ENCODE results near the gene ZFR2.
"Not testable (repeated sequence)": the region's sequence is repeated elsewhere in the genome, so short reads cannot be mapped to it uniquely, and the experiment has no call there.

ZFR2 gene

GRCh38 chr19:3834349-3835054 lies 34.3 kb downstream of the ZFR2 start:
- DNase-seq: no peak

- no peak for DNase-seq
Observed at GRCh38 chr19:3833578-3834348, 35.1 kb downstream of the ZFR2 start.

GRCh38 chr19:3832001-3832400 lies 36.8 kb downstream of the ZFR2 start:
- DNase-seq: no peak

GRCh38 chr19:3831601-3832000 lies 37.2 kb downstream of the ZFR2 start:
- DNase-seq: no peak

- no peak for DNase-seq
Observed at GRCh38 chr19:3830621-3831589, 37.9 kb downstream of the ZFR2 start.

GRCh38 chr19:3827306-3827705 lies 41.5 kb downstream of the ZFR2 start:
- no peak for DNase-seq

- DNase-seq: no peak
Observed at GRCh38 chr19:3826163-3826562, 42.7 kb downstream of the ZFR2 start.

- DNase-seq: no peak
Observed at GRCh38 chr19:3825286-3825956, 43.4 kb downstream of the ZFR2 start.

GRCh38 chr19:3823350-3823713 lies 45.5 kb downstream of the ZFR2 start:
- DNase-seq: no peak

GRCh38 chr19:3822683-3823349 lies 46.0 kb downstream of the ZFR2 start:
- no peak for DNase-seq

GRCh38 chr19:3821857-3822364 lies 46.9 kb downstream of the ZFR2 start:
- peak; percentile 88 for DNase-seq

- DNase-seq: no peak
Observed at GRCh38 chr19:3821156-3821555, 47.7 kb downstream of the ZFR2 start.

GRCh38 chr19:3819989-3820388 lies 48.8 kb downstream of the ZFR2 start:
- no peak for DNase-seq

GRCh38 chr19:3818918-3819317 lies 49.9 kb downstream of the ZFR2 start:
- no peak for DNase-seq

GRCh38 chr19:3818466-3818865 lies 50.4 kb downstream of the ZFR2 start:
- no peak for DNase-seq

- no peak for DNase-seq
Observed at GRCh38 chr19:3817761-3818160, 51.1 kb downstream of the ZFR2 start.

GRCh38 chr19:3816566-3817218 lies 52.1 kb downstream of the ZFR2 start:
- DNase-seq: no peak

GRCh38 chr19:3816148-3816547 lies 52.7 kb downstream of the ZFR2 start:
- not testable (repeated sequence) for DNase-seq

- DNase-seq: no peak
Observed at GRCh38 chr19:3814648-3815047, 54.2 kb downstream of the ZFR2 start.

- no peak for DNase-seq
Observed at GRCh38 chr19:3813473-3814392, 55.1 kb downstream of the ZFR2 start.
